Stomach (tissue), 9 donors: ENCODE measurements around the gene PTOV1. TPM values are rescaled to one million over a fixed set of nuclear protein-coding genes. Genes with fewer than 3 reads are reported as not detected.

ENCODE experiments used
- DNase-seq, 2 donors: peaks; one replicate each; pipeline versions ENCODE4 v3.0.0 to v3.0.0-alpha.2; 2013 to 2019
- H3K27ac ChIP-seq, 5 donors: fragments of 200-600 bp in 4 of 5; sonication (generic) in 4 of 5; one replicate each; pipeline ENCODE4 v1.5.1; 2013 to 2019; ENCODE audit warnings: mild to moderate bottlenecking in 1 of 5, moderate library complexity in 1 of 5
- H3K27me3 ChIP-seq, 3 donors: fragments of 200-600 bp; sonication (generic); one replicate each; pipeline ENCODE4 v1.5.1; 2017 to 2019; ENCODE audit warnings: mixed run types in 1 of 3
- H3K36me3 ChIP-seq, 4 donors: fragments of 200-600 bp; sonication (generic); 1 replicate in 3 of 4; 2 replicates in 1 of 4; pipeline ENCODE4 v1.5.1; 2016 to 2019
- H3K4me1 ChIP-seq, 4 donors: fragments of 200-600 bp; sonication (generic); one replicate each; pipeline ENCODE4 v1.5.1; 2016 to 2019
- H3K4me3 ChIP-seq, 4 donors: fragments of 200-600 bp; sonication (generic) in 3 of 4; one replicate each; pipeline ENCODE4 v1.5.1; 2016 to 2019; ENCODE audit warnings: mild to moderate bottlenecking in 1 of 4
- H3K9me3 ChIP-seq, 4 donors: fragments of 200-600 bp; sonication (generic); one replicate each; pipeline ENCODE4 v1.5.1; 2016 to 2019
- EP300 ChIP-seq: sonication (generic); formaldehyde crosslinking; IDR thresholded peaks from one replicate; pipeline ENCODE4 v1.6.1; 2017; ENCODE audit warnings: antibody characterized with exemption
- POLR2A ChIP-seq, 4 donors: fragments of 450-650 bp; IDR thresholded peaks; one replicate each; pipeline ENCODE4 v1.6.1; 2016; ENCODE audit warnings: antibody characterized with exemption in 4 of 4, control low read depth in 2 of 4, mild to moderate bottlenecking in 1 of 4, moderate library complexity in 1 of 4
- POLR2AphosphoS5 ChIP-seq, 3 donors: sonication (generic); formaldehyde crosslinking; IDR thresholded peaks; one replicate each; pipeline ENCODE4 v1.6.1; 2016; ENCODE audit warnings: antibody characterized with exemption in 3 of 3
- whole genome bisulfite sequencing, 5 donors: extraction: QIAGEN DNeasy Blood & Tissue Kit in 3 of 5; methylation state at CpG; one replicate each; pipeline versions ENCODE4 v1.1.5 to v1.1.7; 2013 to 2018; 5-methylcytosine and 5-hydroxymethylcytosine counted together
- intact Hi-C: fragments of 100-400 bp; cut with DNase I; formaldehyde crosslinking; loops from one replicate; pipeline ENCODE4 v1.15.1; 2023; ENCODE audit warnings: low total_unique reads
- polyA plus RNA-seq, 3 donors: library from polyadenylated mRNA; stranded (reverse); fragments of 200-250 nt; gene quantifications; one replicate each; pipeline ENCODE4 v1.2.3, GENCODE V29; 2013
- total RNA-seq, 5 donors: library from RNA; depleted of rRNA; stranded (reverse); fragments of >200 nt; gene quantifications; one replicate each; pipeline versions ENCODE4 v1.1.0 to v1.2.3, GENCODE V29; 2014 to 2016
- TF ChIP-seq, protein P1 (sequence below), 7 experiments: fragments of 450-650 bp in 4 of 7; fragments of 200-600 bp in 3 of 7; sonication (generic) in 3 of 7; IDR thresholded peaks; one replicate each; pipeline ENCODE4 v1.5.1; 2016 to 2019; ENCODE audit warnings: antibody characterized with exemption in 7 of 7, control low read depth in 2 of 7, mild to moderate bottlenecking in 1 of 7
- donor health status: healthy with polysubstance abuse.
- donor health status: Bipolar disorder and iron deficiency.
- donor health status: healthy.

The PTOV1 gene
- total and polyA plus RNA-seq, 8 donors = 45.0 to 186 (median 118) TPM

DNA sequence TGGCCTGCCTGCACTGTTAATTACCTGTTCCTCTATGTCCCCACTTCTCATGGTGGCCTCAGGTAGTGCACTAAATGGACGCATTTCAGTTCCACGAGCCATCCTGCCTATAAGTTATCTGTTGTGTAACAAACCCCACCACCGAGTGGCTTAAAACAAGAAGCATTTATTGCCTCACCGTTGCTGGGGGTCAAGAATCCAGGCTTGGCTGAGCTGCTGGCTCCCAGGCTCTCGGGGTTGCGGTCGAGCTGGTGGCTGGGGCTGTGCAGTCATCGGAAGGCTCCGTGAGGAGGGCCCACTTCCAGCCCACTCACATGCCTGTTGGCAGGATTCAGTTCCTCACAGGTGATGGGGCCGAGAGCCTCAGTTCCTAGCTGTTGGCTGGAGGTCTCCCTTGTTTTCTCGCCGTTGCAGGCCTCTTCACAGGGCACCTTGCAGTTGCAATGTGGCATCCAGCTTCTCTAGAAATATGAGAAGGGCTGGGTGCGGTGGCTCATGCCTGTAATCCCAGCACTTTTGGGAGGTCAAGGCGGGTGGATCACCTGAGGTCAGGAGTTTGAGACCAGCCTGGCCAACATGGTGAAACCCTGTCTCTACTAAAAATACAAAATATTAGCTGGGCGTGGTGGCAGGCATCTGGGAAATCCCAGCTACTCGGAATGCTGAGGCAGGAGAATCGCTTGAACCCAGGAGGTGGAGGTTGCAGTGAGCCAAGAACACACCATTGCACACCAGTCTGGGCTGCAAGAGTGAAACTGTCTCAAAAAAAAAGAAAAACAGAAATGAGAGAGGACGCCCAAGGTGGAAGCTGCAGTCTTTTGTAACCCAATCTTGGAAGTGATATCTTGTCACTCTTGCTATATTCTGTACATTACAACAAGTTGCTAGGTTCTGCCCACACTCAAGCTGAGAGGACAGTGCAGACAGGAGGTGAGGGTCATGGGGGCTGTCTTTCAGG lies 6.5 kb upstream of the PTOV1 start:
- intact Hi-C loops = no loop called here
- Histone ChIP-seq H3K9me3 (no peaks in the 10 kb centered on the region), H3K4me1 (peaks cover 0 to 12% (median under 1%) of the 10 kb centered on the region in 4 donors), H3K27ac (no peak overlapping the region), H3K36me3 (peaks cover 0 to 18% (median 13%) of the 10 kb centered on the region in 4 donors), H3K4me3 (no peak overlapping the region), H3K27me3 (no peaks in the 10 kb centered on the region)
- TF ChIP-seq POLR2AphosphoS5 (IDR thresholded peaks at IDR 0.05) (no peak), POLR2A (IDR thresholded peaks at IDR 0.05) (no peak), EP300 (no peak)
- TF ChIP-seq, protein P1, sequence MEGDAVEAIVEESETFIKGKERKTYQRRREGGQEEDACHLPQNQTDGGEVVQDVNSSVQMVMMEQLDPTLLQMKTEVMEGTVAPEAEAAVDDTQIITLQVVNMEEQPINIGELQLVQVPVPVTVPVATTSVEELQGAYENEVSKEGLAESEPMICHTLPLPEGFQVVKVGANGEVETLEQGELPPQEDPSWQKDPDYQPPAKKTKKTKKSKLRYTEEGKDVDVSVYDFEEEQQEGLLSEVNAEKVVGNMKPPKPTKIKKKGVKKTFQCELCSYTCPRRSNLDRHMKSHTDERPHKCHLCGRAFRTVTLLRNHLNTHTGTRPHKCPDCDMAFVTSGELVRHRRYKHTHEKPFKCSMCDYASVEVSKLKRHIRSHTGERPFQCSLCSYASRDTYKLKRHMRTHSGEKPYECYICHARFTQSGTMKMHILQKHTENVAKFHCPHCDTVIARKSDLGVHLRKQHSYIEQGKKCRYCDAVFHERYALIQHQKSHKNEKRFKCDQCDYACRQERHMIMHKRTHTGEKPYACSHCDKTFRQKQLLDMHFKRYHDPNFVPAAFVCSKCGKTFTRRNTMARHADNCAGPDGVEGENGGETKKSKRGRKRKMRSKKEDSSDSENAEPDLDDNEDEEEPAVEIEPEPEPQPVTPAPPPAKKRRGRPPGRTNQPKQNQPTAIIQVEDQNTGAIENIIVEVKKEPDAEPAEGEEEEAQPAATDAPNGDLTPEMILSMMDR (IDR thresholded peaks at IDR 0.05) = no peak
- DNase-seq = no peak
- WGBS, 5 donors = 82 to 87% (median 84%) methylated on average over 13 to 18 of the region's 18 CpGs

DNA sequence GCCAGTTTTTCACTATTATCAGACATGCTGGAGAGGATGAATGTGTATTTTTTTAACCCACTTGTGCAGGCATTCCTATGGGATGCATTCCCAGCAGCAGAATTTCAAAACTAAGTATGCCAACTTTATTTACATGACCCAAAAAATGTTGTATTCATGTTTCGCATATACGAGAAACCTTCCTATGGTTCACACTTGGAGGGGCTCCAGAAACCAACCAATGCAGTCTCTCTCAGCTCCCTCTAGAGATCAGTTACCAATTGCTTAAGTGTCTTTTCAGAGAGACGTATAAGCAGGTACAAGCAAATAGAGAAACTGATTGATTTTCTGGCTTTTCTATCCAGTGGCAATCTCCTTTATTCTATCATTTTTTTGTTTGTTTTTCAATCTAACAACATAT lies 5.5 kb upstream of the PTOV1 start:
- Histone ChIP-seq H3K4me3 (no peak overlapping the region), H3K27ac (no peak overlapping the region), H3K9me3 (no peaks in the 10 kb centered on the region), H3K36me3 (peaks cover 0 to 9% (median 7%) of the 10 kb centered on the region in 4 donors), H3K4me1 (peaks cover 0 to 22% (median 10%) of the 10 kb centered on the region in 4 donors), H3K27me3 (no peaks in the 10 kb centered on the region)
- no peak for DNase-seq
- TF ChIP-seq POLR2A (IDR thresholded peaks at IDR 0.05) (no peak), EP300 (no peak), POLR2AphosphoS5 (IDR thresholded peaks at IDR 0.05) (no peak)
- TF ChIP-seq, protein P1 (IDR thresholded peaks at IDR 0.05) = no peak
- WGBS, 5 donors = 27 to 60% (median 41%) methylated on average over 3 of the region's 3 CpGs
- intact Hi-C loops = no loop called here

DNA sequence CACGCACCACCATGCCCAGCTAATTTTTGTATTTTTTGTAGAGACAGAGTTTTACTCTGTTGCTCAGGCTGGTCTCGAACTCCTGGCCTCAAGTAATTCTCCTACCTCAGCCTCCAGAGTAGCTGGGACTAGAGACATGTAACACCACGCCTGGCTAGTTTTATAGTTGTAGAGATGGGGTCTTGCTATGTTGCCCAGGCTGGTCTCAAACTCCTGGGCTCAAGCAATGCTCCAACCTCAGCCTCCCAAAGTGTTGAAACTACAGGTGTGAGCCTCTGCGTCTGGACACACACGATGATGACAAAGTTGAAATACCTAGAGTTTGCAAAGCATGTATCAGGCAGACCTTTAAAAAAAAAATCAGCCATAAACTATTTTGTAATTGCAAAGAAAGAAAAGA lies 4.6 kb upstream of the PTOV1 start:
- Histone ChIP-seq H3K4me3 (no peak overlapping the region), H3K27ac (no peak overlapping the region), H3K9me3 (no peaks in the 10 kb centered on the region), H3K27me3 (no peaks in the 10 kb centered on the region), H3K36me3 (no peaks in the 10 kb centered on the region), H3K4me1 (peaks cover 0 to 22% (median 10%) of the 10 kb centered on the region in 4 donors)
- DNase-seq = no peak
- intact Hi-C loops = no loop called here
- no peak for TF ChIP-seq EP300
- TF ChIP-seq POLR2A (IDR thresholded peaks at IDR 0.05) = no peak
- TF ChIP-seq, protein P1 (IDR thresholded peaks at IDR 0.05) = no peak
- no peak for TF ChIP-seq POLR2AphosphoS5 (IDR thresholded peaks at IDR 0.05)
- WGBS, 5 donors = 71 to 81% (median 78%) methylated on average over 5 of the region's 5 CpGs

DNA sequence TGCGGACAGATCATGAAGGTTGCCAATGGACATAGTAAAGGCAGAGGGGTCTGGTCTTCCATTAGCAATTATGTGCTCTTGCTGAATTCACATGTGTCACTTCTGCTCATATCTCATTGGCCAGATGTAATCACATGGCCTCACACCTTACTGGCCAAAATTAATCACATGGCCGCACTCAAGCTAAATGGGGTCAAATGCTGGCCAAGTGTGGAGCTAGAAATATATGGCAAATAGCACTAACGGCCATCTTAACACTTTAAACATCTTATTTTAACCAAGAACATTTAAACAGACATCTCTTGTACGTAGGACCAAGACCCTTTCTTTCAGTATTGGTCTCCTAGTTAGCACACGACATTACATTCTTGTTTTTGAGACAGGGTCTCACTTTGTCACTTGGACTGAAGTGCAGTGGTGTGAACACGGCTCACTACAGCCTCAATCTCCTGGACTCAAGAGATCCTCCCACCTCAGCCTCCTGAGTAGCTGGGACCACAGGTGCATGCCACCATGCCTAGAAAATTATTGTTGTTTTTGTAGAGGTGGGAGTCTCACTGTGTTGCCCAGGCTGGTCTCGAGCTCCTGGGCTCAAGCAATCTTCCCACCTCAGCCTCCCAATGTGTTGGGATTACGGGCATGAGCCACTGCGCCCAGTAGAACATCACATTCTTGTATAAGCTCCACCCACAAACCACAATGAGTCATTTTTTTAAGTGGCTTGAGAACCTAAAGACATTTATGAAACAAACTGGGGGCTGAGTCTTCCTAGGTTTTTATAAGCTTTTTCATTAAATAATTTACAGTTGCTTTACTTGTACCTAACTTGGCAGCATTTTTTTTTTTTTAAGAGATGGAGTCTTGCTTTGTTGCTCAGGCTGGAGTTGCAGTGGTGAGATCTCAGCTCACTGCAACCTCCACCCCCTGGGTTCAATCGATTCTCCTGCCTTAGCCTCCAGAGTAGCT lies 2.9 kb upstream of the PTOV1 start:
- intact Hi-C loops = no loop called here
- TF ChIP-seq POLR2A (IDR thresholded peaks at IDR 0.05) = no peak
- TF ChIP-seq, protein P1 (IDR thresholded peaks at IDR 0.05) = no peak
- no peak for TF ChIP-seq EP300
- TF ChIP-seq POLR2AphosphoS5 (IDR thresholded peaks at IDR 0.05) = no peak
- WGBS, 5 donors = 70 to 91% (median 82%) methylated on average over 10 of the region's 10 CpGs

More for the DNA sequence above, 2.9 kb upstream of the PTOV1 start:
- Histone ChIP-seq H3K36me3 (no peaks in the 10 kb centered on the region), H3K27ac (no peak overlapping the region), H3K4me3 (no peak overlapping the region), H3K27me3 (no peaks in the 10 kb centered on the region), H3K4me1 (peaks cover 14 to 36% (median 23%) of the 10 kb centered on the region in 4 donors), H3K9me3 (no peaks in the 10 kb centered on the region)
- no peak for DNase-seq
